CD4-positive, alpha-beta memory T cell (primary cell): ENCODE data around the gene DNAH9. TPM values are rescaled to one million over a fixed set of nuclear protein-coding genes. Genes with fewer than 3 reads are reported as not detected.

ENCODE experiments used
- CTCF ChIA-PET: fragments of 350-600 bp; sonication (Branson Sonifier 250); formaldehyde crosslinking; loops from one replicate; lab custom pipeline; 2021; ENCODE audit warnings: inconsistent platforms; ENCODE audit not compliant: partially characterized antibody; lab: Charles Lee
- POLR2A ChIA-PET: fragments of 350-600 bp; sonication (Branson Sonifier 250); formaldehyde crosslinking; loops from one replicate; lab custom pipeline; 2021; ENCODE audit not compliant: partially characterized antibody; lab: Charles Lee
- DNase-seq, 5 donors: peaks; one replicate each; pipeline versions ENCODE4 v3.0.0 to v3.0.0-alpha.2; 2020 to 2022; ENCODE audit warnings: mixed read lengths in 1 of 5
- H3K27ac ChIP-seq: one replicate; pipeline ENCODE4 v1.7.0; 2013; ENCODE audit warnings: low read depth, low read length
- H3K27me3 ChIP-seq: 2 replicates; pipeline ENCODE4 v1.7.0; 2013; ENCODE audit warnings: mild to moderate bottlenecking, low read length, moderate library complexity; ENCODE audit not compliant: insufficient read depth
- H3K36me3 ChIP-seq: 2 replicates; pipeline ENCODE4 v1.7.0; 2013; ENCODE audit warnings: mild to moderate bottlenecking, low read length, moderate library complexity; ENCODE audit not compliant: insufficient read depth
- H3K4me1 ChIP-seq: 2 replicates; pipeline ENCODE4 v1.7.0; 2013; ENCODE audit warnings: mild to moderate bottlenecking, low read length, moderate library complexity; ENCODE audit not compliant: insufficient read depth
- H3K4me3 ChIP-seq, 2 donors: one replicate each; pipeline ENCODE4 v1.7.0; 2013; ENCODE audit warnings: low read length in 2 of 2, mild to moderate bottlenecking in 1 of 2
- H3K9me3 ChIP-seq, 2 donors: one replicate each; pipeline ENCODE4 v1.7.0; 2013; ENCODE audit warnings: low read length in 2 of 2, control low read depth in 1 of 2; ENCODE audit not compliant: control insufficient read depth in 1 of 2
- H3K27ac Mint-ChIP-seq, 7 donors: one replicate each; pipeline ENCODE4 v1.8.0; 2020 to 2021; ENCODE audit warnings: mixed read lengths in 7 of 7, mild to moderate bottlenecking in 6 of 7, inconsistent platforms in 3 of 7, moderate library complexity in 3 of 7
- H3K27me3 Mint-ChIP-seq, 2 donors: one replicate each; pipeline ENCODE4 v1.8.0; 2020 to 2021; ENCODE audit warnings: mixed read lengths in 2 of 2
- H3K36me3 Mint-ChIP-seq, 2 donors: one replicate each; pipeline ENCODE4 v1.8.0; 2020 to 2021; ENCODE audit warnings: mixed read lengths in 2 of 2, inconsistent platforms in 1 of 2, mild to moderate bottlenecking in 1 of 2
- H3K4me1 Mint-ChIP-seq, 4 donors: one replicate each; pipeline ENCODE4 v1.8.0; 2020 to 2021; ENCODE audit warnings: mixed read lengths in 4 of 4, mild to moderate bottlenecking in 1 of 4
- H3K4me3 Mint-ChIP-seq, 8 donors: one replicate each; pipeline ENCODE4 v1.8.0; 2020 to 2021; ENCODE audit warnings: mixed read lengths in 8 of 8, mild to moderate bottlenecking in 7 of 8, moderate library complexity in 6 of 8, inconsistent platforms in 3 of 8
- H3K9me3 Mint-ChIP-seq, 8 donors: one replicate each; pipeline ENCODE4 v1.8.0; 2020 to 2021; ENCODE audit warnings: mixed read lengths in 8 of 8, mild to moderate bottlenecking in 5 of 8, inconsistent platforms in 3 of 8, moderate library complexity in 1 of 8
- intact Hi-C: fragments of 100-400 bp; cut with micrococcal nuclease; formaldehyde crosslinking; loops from one replicate; pipeline ENCODE4 v1.15.1; 2023
- polyA plus RNA-seq, 2 donors: library from polyadenylated mRNA; unstranded; fragments of 300-500 nt; fragmentation: Illumina TruSeq; gene quantifications; one replicate each; pipeline ENCODE4 v1.2.3, GENCODE V29; 2021
- total RNA-seq, 2 experiments: library from RNA; stranded (reverse); gene quantifications; one replicate each; pipeline ENCODE4 v1.2.3, GENCODE V29; 2021

Gene DNAH9
- total and polyA plus RNA-seq, 4 experiments from 2014 or later, result not detected

GRCh38 chr17:11628374-11628773, 30.1 kb downstream of the DNAH9 start:
- Histone ChIP-seq H3K9me3 (no peaks in the 10 kb centered on the region), H3K4me3 (no peak overlapping the region), H3K4me1 (no peaks in the 10 kb centered on the region), H3K36me3 (no peaks in the 10 kb centered on the region), H3K27me3 (no peaks in the 10 kb centered on the region), H3K27ac (no peak overlapping the region)
- CTCF ChIA-PET, result no interaction called here
- H3K27ac Mint-ChIP-seq, result no peak overlapping the region
- intact Hi-C loops, result no loop called here
- no peak overlapping the region for H3K4me3 Mint-ChIP-seq
- H3K4me1 Mint-ChIP-seq, result no peaks in the 10 kb centered on the region
- H3K36me3 Mint-ChIP-seq, result no peaks in the 10 kb centered on the region
- H3K27me3 Mint-ChIP-seq, result peaks cover 0 to 2% of the 10 kb centered on the region in 2 donors
- peaks cover 2 to 8% (median 4%) of the 10 kb centered on the region in 8 donors for H3K9me3 Mint-ChIP-seq
- POLR2A ChIA-PET, result no interaction called here
- no peak for DNase-seq

GRCh38 chr17:11628831-11629230, 30.6 kb downstream of the DNAH9 start:
- Histone ChIP-seq H3K4me3 (no peak overlapping the region), H3K9me3 (no peaks in the 10 kb centered on the region), H3K27me3 (no peaks in the 10 kb centered on the region), H3K4me1 (no peaks in the 10 kb centered on the region), H3K36me3 (no peaks in the 10 kb centered on the region), H3K27ac (no peak overlapping the region)
- intact Hi-C loops, result no loop called here
- ChIA-PET CTCF (no interaction called here), POLR2A (no interaction called here)
- H3K36me3 Mint-ChIP-seq, result no peaks in the 10 kb centered on the region
- H3K4me1 Mint-ChIP-seq, result no peaks in the 10 kb centered on the region
- H3K27me3 Mint-ChIP-seq, result peaks cover 0 to 2% of the 10 kb centered on the region in 2 donors
- peaks cover 2 to 5% (median 4%) of the 10 kb centered on the region in 8 donors for H3K9me3 Mint-ChIP-seq
- no peak overlapping the region for H3K27ac Mint-ChIP-seq
- H3K4me3 Mint-ChIP-seq, result no peak overlapping the region
- DNase-seq, result no peak

DNA sequence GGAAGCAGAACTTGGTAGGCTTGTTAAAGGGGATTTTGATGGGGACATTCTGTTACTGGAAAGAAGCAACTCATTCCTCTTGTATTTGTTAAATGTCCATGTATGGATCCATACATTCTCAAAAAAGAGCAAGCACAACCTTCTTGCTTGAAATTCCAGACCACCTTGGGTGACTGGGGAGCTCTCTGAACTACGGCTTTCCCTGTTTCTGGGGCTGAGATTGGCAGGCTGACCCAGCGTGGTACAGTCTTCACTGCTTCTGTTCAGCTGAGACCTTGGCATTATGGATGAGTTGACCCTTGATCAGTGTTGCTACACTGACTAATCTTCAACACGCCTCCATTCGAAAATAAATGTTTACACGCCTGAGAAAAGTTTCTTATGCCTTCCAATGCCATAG, 38.5 kb downstream of the DNAH9 start:
- intact Hi-C loops, result no loop called here
- no peak overlapping the region for H3K27ac ChIP-seq
- ChIA-PET CTCF (no interaction called here), POLR2A (no interaction called here)
- no peaks in the 10 kb centered on the region for H3K27me3 Mint-ChIP-seq
- DNase-seq, result no peak
- H3K4me3 Mint-ChIP-seq, result no peak overlapping the region
- H3K4me1 ChIP-seq, result no peaks in the 10 kb centered on the region
- no peaks in the 10 kb centered on the region for H3K9me3 ChIP-seq
- H3K36me3 ChIP-seq, result no peaks in the 10 kb centered on the region
- H3K27ac Mint-ChIP-seq, result no peak overlapping the region
- H3K4me3 ChIP-seq, result no peak overlapping the region
- H3K36me3 Mint-ChIP-seq, result no peaks in the 10 kb centered on the region
- no peaks in the 10 kb centered on the region for H3K4me1 Mint-ChIP-seq
- peaks cover 3 to 10% (median 5%) of the 10 kb centered on the region in 8 donors for H3K9me3 Mint-ChIP-seq
- no peaks in the 10 kb centered on the region for H3K27me3 ChIP-seq

GRCh38 chr17:11637796-11638195, 39.5 kb downstream of the DNAH9 start:
- H3K36me3 Mint-ChIP-seq, result no peaks in the 10 kb centered on the region
- no peaks in the 10 kb centered on the region for H3K36me3 ChIP-seq
- H3K4me1 Mint-ChIP-seq, result no peaks in the 10 kb centered on the region
- H3K27ac ChIP-seq, result no peak overlapping the region
- no peaks in the 10 kb centered on the region for H3K9me3 ChIP-seq
- intact Hi-C loops, result no loop called here
- no peak overlapping the region for H3K4me3 ChIP-seq
- H3K27ac Mint-ChIP-seq, result no peak overlapping the region
- H3K27me3 ChIP-seq, result no peaks in the 10 kb centered on the region
- DNase-seq, result no peak
- no peaks in the 10 kb centered on the region for H3K27me3 Mint-ChIP-seq
- H3K4me1 ChIP-seq, result no peaks in the 10 kb centered on the region
- CTCF ChIA-PET, result no interaction called here
- H3K4me3 Mint-ChIP-seq, result no peak overlapping the region
- H3K9me3 Mint-ChIP-seq, result peaks cover 3 to 8% (median 5%) of the 10 kb centered on the region in 8 donors
- POLR2A ChIA-PET, result no interaction called here

- no peak overlapping the region for H3K4me3 Mint-ChIP-seq
- H3K9me3 ChIP-seq, result no peaks in the 10 kb centered on the region
- H3K27me3 Mint-ChIP-seq, result no peaks in the 10 kb centered on the region
- no peak overlapping the region for H3K4me3 ChIP-seq
- no peak overlapping the region for H3K27ac ChIP-seq
- H3K4me1 Mint-ChIP-seq, result no peaks in the 10 kb centered on the region
- no peaks in the 10 kb centered on the region for H3K27me3 ChIP-seq
- H3K9me3 Mint-ChIP-seq, result peaks cover 0 to 8% (median 4%) of the 10 kb centered on the region in 8 donors
- no peaks in the 10 kb centered on the region for H3K4me1 ChIP-seq
- CTCF ChIA-PET, result no interaction called here
- no peak for DNase-seq
- POLR2A ChIA-PET, result no interaction called here
- H3K36me3 Mint-ChIP-seq, result no peaks in the 10 kb centered on the region
- peak overlapping the region in 1 of 7 donors; percentile 80 for H3K27ac Mint-ChIP-seq
- no peaks in the 10 kb centered on the region for H3K36me3 ChIP-seq
- intact Hi-C loops, result no loop called here
Measured at GRCh38 chr17:11638700-11639265, 40.5 kb downstream of the DNAH9 start.

DNA sequence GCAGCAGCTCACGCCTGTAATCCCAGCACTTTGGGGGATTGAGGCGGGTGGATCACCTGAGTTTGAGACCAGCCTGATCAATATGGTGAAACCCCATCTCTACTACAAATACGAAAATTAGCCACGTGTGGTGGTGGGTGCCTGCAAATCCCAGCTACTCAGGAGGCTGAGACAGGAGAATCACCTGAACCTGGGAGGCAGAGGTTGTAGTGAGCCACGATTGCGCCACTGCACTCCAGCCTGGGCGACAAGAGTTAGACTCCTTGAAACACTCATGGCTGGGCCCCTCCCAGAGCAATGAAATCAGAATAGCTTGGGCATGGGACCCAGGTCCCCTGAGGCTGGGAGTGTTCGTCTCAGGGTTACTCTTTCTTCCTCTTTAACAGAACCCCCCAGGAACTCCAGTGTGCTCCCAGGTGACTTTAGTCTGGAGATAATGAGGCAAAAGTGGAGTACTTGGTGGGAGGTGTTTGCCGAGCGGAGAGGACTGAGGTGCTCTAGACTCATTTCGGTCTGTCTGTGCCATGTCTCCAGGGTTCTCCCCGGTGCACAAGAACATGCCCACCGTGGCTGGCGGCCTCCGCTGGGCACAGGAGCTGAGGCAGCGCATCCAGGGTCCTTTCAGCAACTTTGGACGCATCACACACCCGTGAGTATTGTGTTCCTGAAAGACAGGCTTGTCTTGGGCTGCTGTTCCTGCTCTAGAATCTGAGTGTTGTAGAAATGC, 41.6 kb downstream of the DNAH9 start:
- intact Hi-C loops, result no loop called here
- Mint-ChIP-seq H3K4me1 (peaks cover 0 to 5% (median 3%) of the 10 kb centered on the region in 4 donors), H3K27ac (no peak overlapping the region), H3K4me3 (no peak overlapping the region), H3K27me3 (no peaks in the 10 kb centered on the region), H3K9me3 (peaks cover 0 to 6% (median 2%) of the 10 kb centered on the region in 8 donors), H3K36me3 (no peaks in the 10 kb centered on the region)
- DNase-seq, result no peak
- CTCF ChIA-PET, result no interaction called here
- Histone ChIP-seq H3K4me1 (no peaks in the 10 kb centered on the region), H3K9me3 (no peaks in the 10 kb centered on the region), H3K27me3 (no peaks in the 10 kb centered on the region), H3K4me3 (no peak overlapping the region), H3K27ac (no peak overlapping the region), H3K36me3 (no peaks in the 10 kb centered on the region)
- POLR2A ChIA-PET, result no interaction called here

- H3K27me3 ChIP-seq, result no peaks in the 10 kb centered on the region
- DNase-seq, result no peak
- no peak overlapping the region for H3K4me3 ChIP-seq
- no peak overlapping the region for H3K27ac Mint-ChIP-seq
- POLR2A ChIA-PET, result no interaction called here
- no peaks in the 10 kb centered on the region for H3K36me3 ChIP-seq
- H3K4me3 Mint-ChIP-seq, result no peak overlapping the region
- H3K4me1 Mint-ChIP-seq, result peaks cover 0 to 5% (median 3%) of the 10 kb centered on the region in 4 donors
- H3K36me3 Mint-ChIP-seq, result no peaks in the 10 kb centered on the region
- no peaks in the 10 kb centered on the region for H3K9me3 ChIP-seq
- no peaks in the 10 kb centered on the region for H3K4me1 ChIP-seq
- no peak overlapping the region for H3K27ac ChIP-seq
- H3K9me3 Mint-ChIP-seq, result peaks cover 0 to 6% (median 2%) of the 10 kb centered on the region in 8 donors
- intact Hi-C loops, result no loop called here
- no peaks in the 10 kb centered on the region for H3K27me3 Mint-ChIP-seq
- CTCF ChIA-PET, result no interaction called here
Measured at GRCh38 chr17:11640463-11640814, 42.2 kb downstream of the DNAH9 start.
